Measurements from ENCODE around the gene KDM8. TPM values are rescaled to one million over a fixed set of nuclear protein-coding genes. Genes with fewer than 3 reads are reported as not detected.

KDM8 gene
- total RNA-seq, 1 donor from 2014 or later: 9.6 TPM

GRCh38 chr16:27252206-27252585 lies 48.9 kb downstream of the KDM8 start:
- no peaks in the 10 kb centered on the region for H3K9me3 Mint-ChIP-seq (ENCODE audit: unreplicated experiment)
- TF ChIP-seq CTCF (IDR thresholded peaks at IDR 0.05; ENCODE audit: partially characterized antibody, unreplicated experiment): no peak
- DNase-seq: no peak
- no peaks in the 10 kb centered on the region for H3K27me3 Mint-ChIP-seq (ENCODE audit: unreplicated experiment)
- H3K4me3 Mint-ChIP-seq (ENCODE audit: unreplicated experiment): no peak overlapping the region
- H3K4me1 Mint-ChIP-seq (ENCODE audit: low read depth, unreplicated experiment): peaks cover 2% of the 10 kb centered on the region
- peaks cover 6% of the 10 kb centered on the region for H3K36me3 Mint-ChIP-seq (ENCODE audit: unreplicated experiment)
- H3K27ac Mint-ChIP-seq (ENCODE audit: unreplicated experiment): no peak overlapping the region

GRCh38 chr16:27253526-27253930 lies 50.2 kb downstream of the KDM8 start:
- no peak overlapping the region for H3K4me3 Mint-ChIP-seq (ENCODE audit: unreplicated experiment)
- no peak for TF ChIP-seq CTCF (IDR thresholded peaks at IDR 0.05; ENCODE audit: partially characterized antibody, unreplicated experiment)
- H3K4me1 Mint-ChIP-seq (ENCODE audit: low read depth, unreplicated experiment): peaks cover 2% of the 10 kb centered on the region
- no peak for DNase-seq
- H3K27me3 Mint-ChIP-seq (ENCODE audit: unreplicated experiment): no peaks in the 10 kb centered on the region
- H3K9me3 Mint-ChIP-seq (ENCODE audit: unreplicated experiment): no peaks in the 10 kb centered on the region
- H3K36me3 Mint-ChIP-seq (ENCODE audit: unreplicated experiment): peaks cover 6% of the 10 kb centered on the region
- no peak overlapping the region for H3K27ac Mint-ChIP-seq (ENCODE audit: unreplicated experiment)

DNA sequence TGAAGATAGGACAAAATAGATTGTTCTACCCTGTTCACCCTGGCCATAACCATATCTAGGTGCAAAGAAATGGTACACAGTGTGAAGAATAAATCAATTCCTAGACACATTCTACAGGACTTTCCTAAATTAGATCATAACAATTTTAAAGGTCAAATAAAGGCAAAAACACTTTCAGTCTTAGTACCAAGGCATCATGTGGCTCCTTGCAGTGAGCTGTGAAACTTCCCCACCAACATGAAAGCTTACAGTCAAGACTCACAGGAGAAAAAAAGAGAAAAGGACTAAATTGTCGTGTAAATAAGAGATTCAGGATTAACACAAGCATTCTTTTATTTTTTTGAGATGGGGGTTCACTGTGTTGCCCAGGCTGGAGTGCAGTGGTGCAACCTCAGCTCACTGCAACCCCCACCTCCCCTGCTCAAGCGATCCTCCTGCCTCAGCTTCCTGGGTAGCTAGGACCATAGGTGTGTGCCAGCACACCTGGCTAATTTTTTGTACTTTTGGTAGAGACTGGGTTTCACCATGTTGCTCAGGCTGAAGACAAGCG lies 51.0 kb downstream of the KDM8 start:
- peaks cover 2% of the 10 kb centered on the region for H3K4me1 Mint-ChIP-seq (ENCODE audit: low read depth, unreplicated experiment)
- no peaks in the 10 kb centered on the region for H3K9me3 Mint-ChIP-seq (ENCODE audit: unreplicated experiment)
- no peak for TF ChIP-seq CTCF (IDR thresholded peaks at IDR 0.05; ENCODE audit: partially characterized antibody, unreplicated experiment)
- H3K4me3 Mint-ChIP-seq (ENCODE audit: unreplicated experiment): no peak overlapping the region
- peaks cover 6% of the 10 kb centered on the region for H3K36me3 Mint-ChIP-seq (ENCODE audit: unreplicated experiment)
- no peaks in the 10 kb centered on the region for H3K27me3 Mint-ChIP-seq (ENCODE audit: unreplicated experiment)
- no peak for DNase-seq
- no peak overlapping the region for H3K27ac Mint-ChIP-seq (ENCODE audit: unreplicated experiment)

DNA sequence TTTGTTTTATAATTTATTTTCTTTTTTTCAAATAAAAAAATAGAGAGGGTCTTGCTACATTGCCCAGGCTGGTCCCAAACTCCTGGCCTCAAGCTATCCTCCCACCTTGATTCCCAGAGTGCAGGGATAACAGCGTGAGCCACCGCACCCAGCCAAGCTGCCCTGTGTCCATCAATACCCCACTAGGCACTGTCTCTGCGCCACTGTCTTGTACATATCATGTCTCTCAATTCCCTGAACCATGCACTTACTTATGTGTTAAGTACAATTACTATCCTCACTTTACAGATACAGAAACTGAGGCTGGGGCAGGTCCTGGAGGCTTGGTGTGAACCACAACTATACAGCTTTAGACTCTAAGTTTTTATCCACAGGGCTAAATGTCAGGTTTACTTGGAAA lies 53.5 kb downstream of the KDM8 start:
- TF ChIP-seq CTCF (IDR thresholded peaks at IDR 0.05; ENCODE audit: partially characterized antibody, unreplicated experiment): no peak
- peaks cover 2% of the 10 kb centered on the region for H3K4me1 Mint-ChIP-seq (ENCODE audit: low read depth, unreplicated experiment)

DNA sequence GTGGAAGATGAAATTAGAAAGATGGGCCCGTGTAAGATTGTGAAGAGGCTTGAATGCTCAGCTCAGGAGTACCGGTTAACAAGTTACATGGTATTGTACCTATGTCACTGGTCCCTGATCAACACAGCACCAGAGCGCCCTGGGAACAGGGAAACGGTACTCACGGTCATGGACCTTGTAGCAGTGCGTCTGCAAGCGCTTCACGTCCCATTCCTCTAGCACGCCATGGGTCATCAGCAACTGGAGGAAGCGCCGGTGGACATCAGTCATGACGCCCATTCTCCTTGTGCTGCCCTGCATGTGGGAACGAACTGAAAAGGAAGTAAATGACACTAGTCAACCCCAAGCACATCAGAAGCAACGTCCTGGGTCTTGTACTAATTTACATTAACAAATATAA lies 53.9 kb downstream of the KDM8 start:
- peaks cover 2% of the 10 kb centered on the region for H3K4me1 Mint-ChIP-seq (ENCODE audit: low read depth, unreplicated experiment)
- no peak for TF ChIP-seq CTCF (IDR thresholded peaks at IDR 0.05; ENCODE audit: partially characterized antibody, unreplicated experiment)

More for the DNA sequence above, 53.5 kb downstream of the KDM8 start:
- Mint-ChIP-seq H3K4me3 (ENCODE audit: unreplicated experiment) (no peak overlapping the region), H3K9me3 (ENCODE audit: unreplicated experiment) (no peaks in the 10 kb centered on the region), H3K27me3 (ENCODE audit: unreplicated experiment) (no peaks in the 10 kb centered on the region), H3K27ac (ENCODE audit: unreplicated experiment) (no peak overlapping the region), H3K36me3 (ENCODE audit: unreplicated experiment) (peaks cover 6% of the 10 kb centered on the region)
- no peak for DNase-seq

More for the DNA sequence above, 53.9 kb downstream of the KDM8 start:
- H3K4me3 Mint-ChIP-seq (ENCODE audit: unreplicated experiment): no peak overlapping the region
- H3K27me3 Mint-ChIP-seq (ENCODE audit: unreplicated experiment): no peaks in the 10 kb centered on the region
- H3K9me3 Mint-ChIP-seq (ENCODE audit: unreplicated experiment): no peaks in the 10 kb centered on the region
- no peak overlapping the region for H3K27ac Mint-ChIP-seq (ENCODE audit: unreplicated experiment)
- H3K36me3 Mint-ChIP-seq (ENCODE audit: unreplicated experiment): peaks cover 6% of the 10 kb centered on the region
- DNase-seq: no peak

Data from glutamatergic neuron (in vitro differentiated cells).